Neutrophil (primary cell): ENCODE data around the gene IL4R.

Source experiments
- H3K27ac ChIP-seq: fragments of 200-600 bp; sonication (generic); 2 replicates; pipeline ENCODE4 v1.5.1; 2016; ENCODE audit warnings: mild to moderate bottlenecking, moderate library complexity
- H3K27me3 ChIP-seq: fragments of 200-600 bp; sonication (generic); 2 replicates; pipeline ENCODE4 v1.6.0; 2016; ENCODE audit warnings: mild to moderate bottlenecking
- H3K36me3 ChIP-seq: fragments of 200-600 bp; sonication (generic); 2 replicates; pipeline ENCODE4 v1.5.1; 2017
- H3K4me1 ChIP-seq, 2 experiments: fragments of 200-600 bp in 1 of 2; sonication (generic) in 1 of 2; 1 replicate in 1 of 2; 2 replicates in 1 of 2; pipeline versions ENCODE4 v1.5.1 to v1.6.1; 2013 to 2016; ENCODE audit warnings: low read depth in 1 of 2, low read length in 1 of 2, mild to moderate bottlenecking in 1 of 2, moderate library complexity in 1 of 2; ENCODE audit not compliant: control insufficient read depth in 1 of 2, insufficient read depth in 1 of 2
- H3K4me3 ChIP-seq, 2 experiments: fragments of 200-600 bp in 1 of 2; sonication (generic) in 1 of 2; 1 replicate in 1 of 2; 2 replicates in 1 of 2; pipeline ENCODE4 v1.5.1; 2013 to 2016; ENCODE audit warnings: low read depth in 1 of 2, low read length in 1 of 2, mild to moderate bottlenecking in 1 of 2, moderate library complexity in 1 of 2
- H3K9me3 ChIP-seq: fragments of 200-600 bp; sonication (generic); 2 replicates; pipeline ENCODE4 v1.5.1; 2016
- CTCF ChIP-seq: fragments of 200-600 bp; sonication (generic); IDR thresholded peaks from 2 replicates; pipeline ENCODE4 v1.5.1; 2016; ENCODE audit warnings: antibody characterized with exemption

Gene IL4R

GRCh38 chr16:27303256-27304100 is 10.3 kb upstream of the IL4R start:
- H3K9me3 ChIP-seq: no peaks in the 10 kb centered on the region
- no peak for TF ChIP-seq CTCF
- no peaks in the 10 kb centered on the region for H3K36me3 ChIP-seq
- peak overlapping the region; percentile 93 for H3K27ac ChIP-seq
- no peak overlapping the region for H3K4me3 ChIP-seq
- peaks cover 71 to 74% of the 10 kb centered on the region in 2 experiments for H3K4me1 ChIP-seq
- no peaks in the 10 kb centered on the region for H3K27me3 ChIP-seq

- no peaks in the 10 kb centered on the region for H3K27me3 ChIP-seq
- peaks cover 68 to 72% of the 10 kb centered on the region in 2 experiments for H3K4me1 ChIP-seq
- no peaks in the 10 kb centered on the region for H3K9me3 ChIP-seq
- no peak for TF ChIP-seq CTCF
- no peak overlapping the region for H3K4me3 ChIP-seq
- peak overlapping the region; percentile 93 for H3K27ac ChIP-seq
- no peaks in the 10 kb centered on the region for H3K36me3 ChIP-seq
These were observed 9.7 kb upstream of the IL4R start for GRCh38 chr16:27304102-27304501.

- Histone ChIP-seq H3K9me3 (no peaks in the 10 kb centered on the region), H3K27ac (peak overlapping the region; percentile 93), H3K27me3 (no peaks in the 10 kb centered on the region), H3K36me3 (no peaks in the 10 kb centered on the region), H3K4me1 (peaks cover 58 to 62% of the 10 kb centered on the region in 2 experiments), H3K4me3 (peak overlapping the region; percentile 26)
- TF ChIP-seq CTCF: no peak
These were observed 8.7 kb upstream of the IL4R start for GRCh38 chr16:27304881-27305745.

- Histone ChIP-seq H3K4me3 (peak overlapping the region in 1 of 2 experiments; percentile 26), H3K4me1 (peaks cover 50 to 54% of the 10 kb centered on the region in 2 experiments), H3K27ac (peak overlapping the region; percentile 93), H3K9me3 (no peaks in the 10 kb centered on the region), H3K27me3 (no peaks in the 10 kb centered on the region), H3K36me3 (no peaks in the 10 kb centered on the region)
- TF ChIP-seq CTCF: no peak
These were observed 7.8 kb upstream of the IL4R start for GRCh38 chr16:27305839-27306442.

- Histone ChIP-seq H3K4me3 (no peak overlapping the region), H3K27ac (peak overlapping the region; percentile 30), H3K27me3 (no peaks in the 10 kb centered on the region), H3K9me3 (no peaks in the 10 kb centered on the region), H3K4me1 (peaks cover 35 to 42% of the 10 kb centered on the region in 2 experiments), H3K36me3 (no peaks in the 10 kb centered on the region)
- no peak for TF ChIP-seq CTCF
These were observed 5.0 kb upstream of the IL4R start for GRCh38 chr16:27308792-27309191.
